ENCODE measurements around the gene SI.
"Not testable (repeated sequence)": the region's sequence is repeated elsewhere in the genome, so short reads cannot be mapped to it uniquely, and the experiment has no call there.

The SI gene

DNA sequence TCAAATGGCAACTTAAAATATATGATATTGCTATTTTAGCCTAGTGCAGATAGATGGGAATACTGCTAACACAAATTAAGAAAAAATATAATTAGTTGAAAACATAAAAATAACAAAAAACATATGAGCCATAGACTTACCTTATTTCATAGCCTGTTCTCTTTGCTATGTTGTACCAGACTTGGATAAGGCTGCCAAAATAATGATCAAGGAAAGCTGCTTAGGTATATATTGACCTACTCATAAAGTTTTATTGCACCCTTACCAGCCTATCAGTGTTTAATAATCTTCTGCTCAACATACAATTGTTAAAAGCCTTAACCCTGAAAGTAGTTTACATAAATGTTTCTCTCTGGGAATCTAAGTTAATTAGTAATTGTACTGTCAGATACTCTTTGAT is at the start of gene SI:
Gene SI, minus strand, starts transcription at position 204 of the 400 bp plus-strand sequence. CDS start 2,484 bp downstream, outside the sequence.
- DNase-seq (ENCODE audit: low spot score): no peak

GRCh38 chr3:165125836-165126235 is 47.5 kb upstream of the SI start:
- no peak for DNase-seq (ENCODE audit: low spot score)

DNA sequence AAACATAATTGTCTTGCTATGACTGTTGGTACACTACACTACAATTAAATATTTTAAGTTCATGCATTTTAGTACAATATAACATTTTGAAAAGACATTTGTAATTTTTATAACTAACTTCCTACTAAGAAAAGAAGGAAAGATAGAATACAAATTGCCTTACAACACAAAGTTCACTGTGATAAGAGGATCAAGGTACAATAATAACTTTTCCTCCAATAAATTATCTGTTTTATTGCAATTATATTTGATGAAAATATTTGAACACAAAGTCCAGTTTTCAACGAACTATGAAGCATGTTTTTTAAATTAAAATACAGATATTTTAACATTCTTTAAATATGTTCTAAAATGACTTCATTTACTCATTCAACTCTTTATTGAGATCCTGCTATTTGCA is 33.1 kb upstream of the SI start:
- DNase-seq (ENCODE audit: low spot score): no peak

DNA sequence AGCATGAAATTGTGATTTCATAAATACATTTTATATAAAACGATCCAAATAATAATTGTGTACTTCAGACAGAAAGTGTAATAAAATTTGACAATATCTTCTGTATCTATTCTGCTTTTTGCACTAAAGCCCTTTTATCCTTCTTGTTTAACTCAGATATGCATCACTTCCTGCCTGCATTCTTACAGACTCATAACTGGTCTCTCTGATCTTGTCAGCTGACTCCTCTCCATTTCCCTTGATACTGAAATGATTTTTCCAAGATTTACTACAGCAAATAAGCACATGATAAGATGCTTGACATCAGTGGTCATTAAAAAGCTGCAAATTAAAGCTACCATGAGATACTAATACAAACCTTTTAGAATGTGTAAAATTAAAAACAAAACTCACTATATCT is 25.3 kb upstream of the SI start:
- no peak for DNase-seq (ENCODE audit: low spot score)

- no peak for DNase-seq (ENCODE audit: low spot score)
These were observed 4.4 kb upstream of the SI start for GRCh38 chr3:165082650-165083049.

GRCh38 chr3:165081183-165081582 is 2.9 kb upstream of the SI start:
- DNase-seq (ENCODE audit: low spot score): no peak

GRCh38 chr3:165075695-165076094 is 2.6 kb downstream of the SI start:
- no peak for DNase-seq (ENCODE audit: low spot score)

DNA sequence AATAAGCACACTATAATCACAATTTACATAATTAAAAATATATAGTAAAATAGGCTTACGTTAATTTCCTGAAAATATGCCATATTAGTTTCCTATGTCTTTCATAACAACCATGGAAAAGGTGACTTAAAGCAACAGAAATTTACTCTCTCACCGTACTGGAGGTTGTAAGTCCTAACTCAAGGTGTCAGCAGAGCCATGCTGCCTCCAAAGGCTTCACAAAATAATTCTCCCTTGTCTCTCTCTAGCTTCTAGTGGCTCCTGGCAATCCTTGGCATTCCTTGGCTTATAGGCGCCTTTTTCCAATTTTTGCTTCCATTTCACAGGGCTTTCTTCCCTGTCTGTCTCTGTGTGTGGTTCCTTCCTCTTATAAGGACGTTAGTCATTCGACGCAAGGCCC is 7.6 kb downstream of the SI start:
- no peak for DNase-seq (ENCODE audit: low spot score)

DNA sequence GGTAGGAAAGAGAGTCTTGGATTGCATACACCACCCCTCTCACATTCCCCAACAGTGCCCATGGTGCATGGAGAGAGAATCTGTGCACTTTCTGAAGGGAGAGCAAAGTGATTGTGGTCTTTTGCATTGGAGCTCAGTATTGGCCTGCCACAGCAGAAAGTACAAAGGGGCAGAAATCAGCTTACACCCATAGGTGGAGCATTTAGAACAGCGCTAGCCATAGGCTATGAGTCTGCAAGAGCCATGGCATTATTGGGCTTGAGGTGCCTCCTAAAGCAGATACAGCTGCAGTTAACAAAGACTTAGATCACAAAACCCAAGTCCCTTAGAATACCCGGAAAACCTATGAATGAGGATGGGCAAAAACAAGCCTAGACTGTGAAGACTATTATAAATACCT is 21.8 kb downstream of the SI start:
- DNase-seq (ENCODE audit: low spot score): no peak

DNA sequence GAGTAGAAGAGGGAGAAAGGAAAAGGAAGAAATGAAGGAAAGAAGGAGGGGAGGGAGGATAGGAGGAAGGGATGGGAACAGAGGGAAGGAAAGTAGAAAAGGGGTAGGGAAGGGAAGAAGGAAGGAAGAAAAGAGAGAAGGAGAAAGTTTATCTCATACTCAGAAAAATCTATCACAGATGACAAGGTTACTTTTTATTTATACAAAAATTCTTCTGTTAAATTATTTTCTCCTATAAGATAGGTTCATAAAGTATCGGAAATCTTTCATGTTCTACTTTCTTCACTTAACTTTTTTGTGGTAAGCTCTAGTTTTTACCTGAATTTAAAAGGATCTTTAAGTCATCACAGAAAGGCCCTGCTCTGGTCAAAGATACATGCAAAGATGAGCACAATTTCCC is 38.1 kb downstream of the SI start:
- no peak for DNase-seq (ENCODE audit: low spot score)

- no peak for DNase-seq (ENCODE audit: low spot score)
These were observed 66.7 kb downstream of the SI start for GRCh38 chr3:165011557-165011956.

DNA sequence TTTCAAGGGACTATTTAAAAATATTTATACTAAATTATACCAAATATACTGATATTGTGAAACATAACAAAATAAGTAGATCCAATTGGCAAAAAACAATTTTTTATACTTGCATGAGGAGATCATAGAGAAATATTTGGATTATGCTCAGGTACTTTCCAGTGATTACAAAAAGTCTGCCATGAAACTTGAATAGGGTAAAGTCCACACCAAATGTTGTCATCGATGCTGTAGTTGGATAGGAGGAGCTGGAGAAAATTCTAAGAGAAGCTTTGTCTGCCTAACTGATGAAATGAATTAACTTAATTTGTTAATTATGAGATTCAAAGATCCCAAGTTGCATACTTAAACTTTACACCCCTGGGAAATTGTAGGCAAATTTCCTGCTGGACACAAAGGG is 93.3 kb downstream of the SI start:
- no peak for DNase-seq (ENCODE audit: low spot score)

GRCh38 chr3:164962610-164963009 is 115.7 kb downstream of the SI start:
- DNase-seq (ENCODE audit: low spot score): no peak

DNA sequence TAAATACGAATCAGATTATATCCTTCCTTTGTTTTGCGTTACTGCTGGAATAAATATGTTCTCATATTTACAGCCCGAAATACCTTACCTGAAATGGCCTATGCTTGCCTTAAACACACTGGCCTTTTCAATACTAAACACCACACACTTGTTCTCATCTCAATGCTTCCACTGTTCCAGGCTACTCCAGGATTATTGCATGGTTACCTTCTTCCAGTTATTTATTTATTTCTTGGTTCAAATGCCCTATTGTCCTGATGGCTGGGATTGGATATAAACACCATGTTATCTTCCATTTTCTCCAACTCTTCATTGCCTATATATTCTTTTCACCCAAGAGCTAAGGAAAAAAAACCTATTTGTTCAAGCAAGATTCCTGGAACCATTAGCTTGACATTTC is 125.3 kb downstream of the SI start:
- DNase-seq (ENCODE audit: low spot score): no peak

DNA sequence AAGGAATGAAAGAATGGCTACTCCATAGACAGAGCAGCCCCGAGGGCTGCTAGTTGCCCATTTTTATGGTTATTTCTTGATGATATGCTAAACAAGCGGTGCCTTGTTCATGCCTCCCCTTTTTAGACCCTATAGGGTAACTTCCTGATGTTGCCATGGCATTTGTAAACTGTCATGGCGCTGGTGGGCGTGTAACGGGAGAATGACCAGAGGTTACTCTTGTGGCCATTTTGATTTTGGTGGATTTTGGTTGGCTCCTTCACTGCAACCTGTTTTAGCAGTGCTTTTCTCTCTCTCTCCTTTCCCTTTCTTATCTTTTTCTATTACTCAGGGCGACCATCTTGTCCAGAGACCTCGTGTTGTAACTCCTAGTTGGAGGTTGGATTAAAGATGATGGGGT is 126.9 kb downstream of the SI start:
- not testable (repeated sequence) for DNase-seq (ENCODE audit: low spot score)

GRCh38 chr3:164940745-164941144 is 137.6 kb downstream of the SI start:
- DNase-seq (ENCODE audit: low spot score): no peak

GRCh38 chr3:164929642-164930041 is 148.7 kb downstream of the SI start:
- DNase-seq (ENCODE audit: low spot score): no peak

Data from AG20443 (cell line).